Measurements from ENCODE around the gene LRRC37A3.
"Not testable (repeated sequence)": the region's sequence is repeated elsewhere in the genome, so short reads cannot be mapped to it uniquely, and the experiment has no call there.

The LRRC37A3 gene

GRCh38 chr17:64926430-64926829 is 7.2 kb upstream of the LRRC37A3 start:
- not testable (repeated sequence) for DNase-seq (ENCODE audit: low read depth in 2 of 2)

DNA sequence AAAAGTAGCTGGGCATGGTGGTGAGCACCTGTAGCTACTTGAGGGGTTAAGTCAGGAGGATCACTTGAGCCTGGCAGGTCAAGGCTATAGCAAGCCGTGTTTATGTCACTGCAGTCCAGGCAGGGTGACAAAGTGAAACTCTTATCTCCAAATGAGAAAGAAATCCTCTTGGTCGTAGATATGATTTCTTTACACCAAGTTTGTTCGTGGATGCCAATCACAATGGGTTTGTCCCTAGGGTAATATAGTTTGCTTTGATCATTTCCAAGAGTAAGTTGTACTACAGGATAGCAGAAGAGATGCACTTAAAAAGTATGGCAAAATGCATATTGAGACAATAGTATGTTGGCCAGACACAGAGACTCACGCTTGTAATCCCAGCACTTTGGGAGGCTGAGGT is 6.0 kb upstream of the LRRC37A3 start:
- DNase-seq (ENCODE audit: low read depth in 2 of 2): not testable (repeated sequence)

GRCh38 chr17:64923051-64923568 is 3.8 kb upstream of the LRRC37A3 start:
- not testable (repeated sequence) for DNase-seq (ENCODE audit: low read depth in 2 of 2)

DNA sequence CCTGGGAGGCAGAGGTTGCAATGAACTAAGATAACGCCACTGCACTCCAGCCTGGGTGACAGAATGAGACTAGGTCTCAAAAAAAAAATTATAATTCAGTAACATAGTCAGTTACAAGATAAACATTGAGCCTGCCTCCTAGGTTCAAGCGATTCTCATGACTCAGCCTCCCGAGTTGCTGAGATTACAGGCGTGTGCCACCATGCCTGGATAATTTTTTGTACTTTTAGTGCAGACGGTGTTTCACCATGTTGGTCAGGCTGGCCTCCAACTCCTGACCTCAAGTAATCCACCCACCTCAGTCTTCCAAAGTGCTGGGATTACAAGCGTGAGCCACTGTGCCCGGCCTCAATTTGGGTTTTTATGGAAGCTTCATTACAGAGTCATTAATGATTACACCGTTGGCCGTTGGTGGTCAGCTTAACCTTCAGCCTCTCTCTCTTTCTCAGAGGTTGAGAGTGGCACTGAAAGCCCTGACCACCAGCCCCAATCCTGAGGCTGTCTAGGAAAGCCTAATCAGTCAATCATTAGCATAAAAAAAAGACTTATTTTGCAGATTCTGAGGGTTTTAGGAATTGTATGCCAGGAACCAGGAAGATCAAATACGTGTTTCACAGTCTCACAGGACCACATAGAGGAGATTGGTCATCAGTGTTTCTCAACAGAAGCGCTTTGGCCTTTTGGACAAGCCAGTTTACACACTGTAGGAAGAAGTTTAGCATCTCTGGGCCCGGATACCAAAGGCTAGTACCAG is 1.3 kb upstream of the LRRC37A3 start:
- DNase-seq (ENCODE audit: low read depth in 2 of 2): no peak

DNA sequence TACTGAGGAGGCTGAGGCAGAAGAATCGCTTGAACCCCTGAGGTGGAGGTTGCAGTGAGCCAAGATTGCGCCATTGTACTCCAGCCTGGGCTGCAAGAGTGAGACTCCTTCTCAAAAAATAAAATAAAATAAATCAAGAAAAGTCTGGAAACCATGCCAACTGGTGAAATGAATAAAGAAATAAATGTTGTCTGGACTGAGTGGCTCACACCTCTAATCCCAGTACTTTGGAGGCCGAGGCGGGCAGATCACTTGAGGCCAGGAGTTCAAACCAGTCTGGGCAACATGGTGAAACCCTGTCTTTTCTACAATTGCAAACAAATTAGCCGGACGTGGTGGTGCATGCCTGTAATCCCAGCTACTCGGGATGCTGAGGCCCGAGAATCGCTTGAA is 744 bp upstream of the LRRC37A3 start:
- DNase-seq (ENCODE audit: low read depth in 2 of 2): no peak

GRCh38 chr17:64918842-64919288 is 413 bp downstream of the LRRC37A3 start:
- peak; percentile 13 to 38 for DNase-seq (ENCODE audit: low read depth in 2 of 2)

DNA sequence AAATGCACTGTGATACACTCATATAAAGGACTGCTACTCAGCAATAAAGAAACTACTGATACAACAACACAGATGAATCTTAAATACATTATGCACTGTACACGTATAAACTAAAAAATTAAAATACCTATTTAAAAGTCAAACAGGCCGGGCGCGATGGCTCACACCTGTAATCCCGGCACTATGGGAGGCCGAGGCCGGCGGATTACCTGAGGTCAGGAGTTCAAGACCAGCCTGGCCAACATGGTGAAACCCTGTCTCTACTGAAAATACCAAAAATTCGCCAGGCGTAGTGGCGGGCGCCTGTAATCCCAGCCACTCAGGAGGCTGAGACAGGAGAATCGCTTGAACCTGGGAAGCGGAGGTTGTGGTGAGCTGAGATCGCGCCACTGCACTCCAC is 1.7 kb downstream of the LRRC37A3 start:
- not testable (repeated sequence) for DNase-seq (ENCODE audit: low read depth in 2 of 2)

- not testable (repeated sequence) for DNase-seq (ENCODE audit: low read depth in 2 of 2)
These were observed 4.0 kb downstream of the LRRC37A3 start for GRCh38 chr17:64915244-64915643.

GRCh38 chr17:64910191-64910514 is 9.1 kb downstream of the LRRC37A3 start:
- DNase-seq (ENCODE audit: low read depth in 2 of 2): not testable (repeated sequence)

DNA sequence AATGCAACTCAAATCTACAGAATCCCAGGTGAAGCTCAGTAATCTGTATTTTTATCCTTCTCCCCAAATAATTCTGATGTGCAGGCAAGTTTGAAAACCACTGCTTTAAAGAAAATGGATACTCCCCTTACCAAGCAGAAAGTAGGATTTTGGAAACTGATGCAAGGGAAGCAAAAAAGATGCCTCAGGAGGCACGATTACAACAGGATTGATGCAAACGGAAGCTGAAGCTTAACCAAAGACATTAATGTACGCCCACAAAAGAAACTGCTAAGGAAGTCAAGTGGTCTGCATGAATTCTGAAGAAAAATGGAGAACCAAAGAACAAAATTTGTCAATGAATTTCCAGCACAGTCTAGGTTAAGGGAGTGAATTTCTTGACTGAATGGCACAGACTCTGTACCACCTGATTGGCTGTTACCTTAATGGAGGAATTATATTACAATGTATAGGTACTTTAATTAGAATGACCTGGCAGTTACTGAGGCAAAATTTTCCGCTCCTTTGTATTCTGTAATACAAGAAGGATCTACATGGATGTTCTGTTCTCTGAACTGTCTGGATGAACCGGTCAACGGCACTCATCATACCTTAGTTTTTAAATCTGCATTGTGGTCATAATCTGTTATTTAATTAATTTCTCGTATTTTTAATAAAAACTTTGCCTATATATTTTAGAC is 9.6 kb downstream of the LRRC37A3 start:
- DNase-seq (ENCODE audit: low read depth in 2 of 2): not testable (repeated sequence)

DNA sequence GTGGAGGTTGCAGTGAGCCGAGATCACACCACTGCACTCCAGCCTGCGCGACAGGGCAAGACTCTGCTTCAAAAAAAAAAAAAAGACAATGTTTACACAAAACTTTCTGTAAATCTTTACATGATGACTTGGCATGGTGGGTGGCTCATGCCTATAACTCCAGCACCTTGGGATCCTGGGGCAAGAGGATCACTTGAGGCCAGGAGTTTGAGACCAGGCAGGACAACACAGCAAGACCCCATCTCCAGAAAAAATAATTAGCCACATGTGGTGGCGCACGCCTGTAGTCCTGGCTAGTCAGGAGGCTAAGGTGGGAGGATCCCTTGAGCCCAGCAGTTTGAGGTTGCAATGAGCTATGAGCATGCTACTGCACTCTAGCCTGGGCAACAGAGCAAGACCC is 15.2 kb downstream of the LRRC37A3 start:
- not testable (repeated sequence) for DNase-seq (ENCODE audit: low read depth in 2 of 2)

DNA sequence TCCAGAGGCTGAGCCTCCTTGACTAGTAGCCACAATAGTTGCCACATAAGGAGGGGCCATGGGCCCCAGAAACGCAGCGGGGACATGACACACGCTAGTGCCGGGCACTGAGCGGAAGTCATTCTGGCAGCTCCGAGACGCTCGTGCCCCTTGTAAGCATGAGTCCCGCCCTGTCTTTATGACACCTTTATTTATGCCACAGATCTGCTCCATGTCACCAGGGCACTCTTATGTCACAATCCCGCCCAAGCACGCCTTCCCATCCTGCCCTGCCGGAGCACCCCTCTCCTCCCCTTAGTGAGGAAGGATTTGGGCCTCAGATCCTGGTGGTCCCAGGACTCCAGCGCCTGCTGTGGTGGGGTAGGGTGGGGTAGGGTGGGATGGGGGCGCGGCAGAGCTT is 22.1 kb downstream of the LRRC37A3 start:
- DNase-seq (ENCODE audit: low read depth in 2 of 2): not testable (repeated sequence)

DNA sequence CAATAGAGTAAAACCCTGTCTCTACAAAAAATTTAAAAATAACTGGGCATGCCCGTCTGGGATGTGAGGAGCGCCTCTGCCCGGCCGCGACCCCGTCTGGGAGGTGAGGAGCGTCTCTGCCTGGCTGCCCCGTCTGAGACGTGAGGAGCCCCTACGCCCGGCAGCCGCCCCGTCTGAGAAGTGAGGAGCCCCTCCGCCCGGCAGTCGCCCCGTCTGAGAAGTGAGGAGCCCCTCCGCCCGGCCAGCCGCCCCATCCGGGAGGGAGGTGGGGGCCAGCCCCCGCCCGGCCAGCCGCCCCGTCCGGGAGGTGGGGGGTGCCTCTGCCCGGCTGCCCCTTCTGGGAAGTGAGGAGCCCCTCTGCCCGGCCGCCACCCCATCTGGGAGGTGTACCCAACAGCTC is 45.1 kb downstream of the LRRC37A3 start:
- DNase-seq (ENCODE audit: low read depth in 2 of 2): not testable (repeated sequence)

GRCh38 chr17:64847504-64848466 is 71.5 kb downstream of the LRRC37A3 start:
- DNase-seq (ENCODE audit: low read depth in 2 of 2): peak; percentile 74 to 79

- not testable (repeated sequence) for DNase-seq (ENCODE audit: low read depth in 2 of 2)
These were observed 72.4 kb downstream of the LRRC37A3 start for GRCh38 chr17:64846892-64847291.

- DNase-seq (ENCODE audit: low read depth in 2 of 2): not testable (repeated sequence)
These were observed 75.4 kb downstream of the LRRC37A3 start for GRCh38 chr17:64843918-64844317.

DNA sequence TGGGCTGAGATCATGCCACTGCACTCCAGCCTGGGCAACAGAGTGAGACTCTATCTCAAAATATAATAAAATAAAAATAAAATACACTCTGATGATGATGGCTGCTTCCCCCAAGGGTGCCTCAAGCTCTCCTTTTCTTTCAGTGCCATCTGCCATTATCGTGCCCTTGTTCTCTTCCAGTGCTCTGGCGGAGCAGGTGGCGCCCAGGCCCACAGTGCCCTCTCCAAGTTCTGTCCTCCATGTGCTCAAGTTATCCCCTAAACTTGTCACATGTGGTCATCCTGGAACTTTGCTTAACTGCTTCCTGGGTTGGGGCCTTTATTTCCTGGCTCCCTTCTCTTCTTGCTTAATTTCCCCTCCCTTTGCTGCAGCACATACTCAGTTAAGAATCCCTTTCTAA is 76.4 kb downstream of the LRRC37A3 start:
- DNase-seq (ENCODE audit: low read depth in 2 of 2): not testable (repeated sequence)

- not testable (repeated sequence) for DNase-seq (ENCODE audit: low read depth in 2 of 2)
These were observed 78.3 kb downstream of the LRRC37A3 start for GRCh38 chr17:64840960-64841359.

GRCh38 chr17:64838513-64838912 is 80.8 kb downstream of the LRRC37A3 start:
- not testable (repeated sequence) for DNase-seq (ENCODE audit: low read depth in 2 of 2)

GRCh38 chr17:64837018-64837761 is 82.1 kb downstream of the LRRC37A3 start:
- DNase-seq (ENCODE audit: low read depth in 2 of 2): peak; percentile 62 to 76

- peak in 1 of 2 donors; percentile 1 for DNase-seq (ENCODE audit: low read depth in 2 of 2)
These were observed 82.7 kb downstream of the LRRC37A3 start for GRCh38 chr17:64836623-64837017.
